CMK (cell line): ENCODE results near the gene ZNF573.

Experiments used
- DNase-seq: peaks from one replicate; pipeline ENCODE4 v3.0.0-alpha.2; 2010; ENCODE audit warnings: low read depth

The ZNF573 gene

GRCh38 chr19:37695144-37695899 is 84.1 kb downstream of the ZNF573 start:
- DNase-seq = no peak

DNA sequence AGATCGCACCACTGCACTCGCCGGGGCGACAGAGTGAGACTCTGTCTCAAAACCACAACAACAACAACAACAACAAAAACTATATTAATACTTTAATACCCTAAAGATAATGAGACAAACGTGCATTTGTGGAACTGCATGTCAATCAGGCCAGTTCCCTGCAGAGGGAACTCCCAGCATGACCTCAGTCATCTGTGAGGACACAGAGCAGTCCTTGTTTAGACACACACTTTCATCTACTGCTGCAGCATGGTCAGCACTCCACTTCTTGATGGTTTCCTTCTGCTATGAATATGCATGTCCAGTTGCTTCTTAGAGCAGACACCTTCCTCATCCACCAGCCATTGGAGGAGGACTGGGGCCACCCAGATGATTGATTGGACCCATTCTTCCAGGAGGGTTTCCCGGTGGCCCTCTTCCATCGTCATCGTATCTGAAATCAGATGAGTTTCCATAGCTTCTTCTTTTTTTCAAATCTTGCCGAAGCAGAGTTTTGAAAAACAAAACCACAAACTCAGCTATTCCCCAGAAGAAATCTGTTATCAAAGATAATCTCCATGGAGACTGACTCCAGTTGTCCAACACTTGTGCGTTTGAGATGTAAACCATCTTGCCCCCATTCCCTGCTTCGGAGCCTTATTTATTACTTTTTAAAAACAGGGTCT is 86.3 kb downstream of the ZNF573 start:
- peak; percentile 9 for DNase-seq

DNA sequence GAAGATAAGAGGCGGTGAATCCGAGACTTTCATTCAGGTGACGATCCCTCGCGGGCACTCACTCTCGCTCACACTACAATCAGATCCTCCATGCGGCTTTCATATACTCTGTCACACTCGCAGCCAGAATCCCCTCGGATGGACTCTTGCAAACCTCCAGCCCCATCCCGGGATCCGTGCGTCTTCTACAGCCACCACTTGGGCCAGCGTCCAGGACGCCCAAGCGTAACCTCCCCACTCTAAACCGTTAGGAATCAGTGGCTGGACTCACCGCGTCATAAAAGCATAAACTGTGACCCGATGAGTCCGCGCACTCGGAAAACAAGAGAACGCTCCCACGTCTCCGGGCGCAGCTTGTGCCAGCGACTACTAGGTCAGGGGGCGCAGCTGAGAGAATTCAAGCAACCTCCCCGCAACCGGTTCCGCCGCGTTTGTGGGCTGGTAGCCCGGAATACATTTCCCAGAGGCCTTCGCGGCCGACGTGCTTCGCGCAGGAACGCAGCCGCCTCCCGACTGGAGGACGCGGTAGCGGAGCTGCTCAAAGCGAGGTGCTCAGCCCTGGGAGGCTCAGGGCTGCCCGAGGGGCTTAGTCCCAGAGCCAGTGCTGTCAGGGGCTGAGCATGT is 87.4 kb downstream of the ZNF573 start:
- DNase-seq = peak; percentile 30
